ENCODE data around the gene ARF4.

GRCh38 chr3:57594144-57594543 is 3.0 kb downstream of the ARF4 start:
- TF ChIP-seq CTCF (conservative IDR thresholded peaks at IDR 0.05) (no peak), ZFX (IDR thresholded peaks at IDR 0.05) (no peak)
